Measurements from ENCODE around the gene UNC119B.

The UNC119B gene

GRCh38 chr12:120767071-120768024, 57.1 kb downstream of the UNC119B start:
- no peak for DNase-seq (ENCODE audit: low read depth in 2 of 2)

- no peak for DNase-seq (ENCODE audit: low read depth in 2 of 2)
Observed at GRCh38 chr12:120771097-120771496, 60.8 kb downstream of the UNC119B start.
